ENCODE data around the gene APOD.

APOD gene

GRCh38 chr3:195579281-195579680 is 4.5 kb downstream of the APOD start:
- no peak overlapping the region for H3K27ac ChIP-seq
- TF ChIP-seq ZFX (IDR thresholded peaks at IDR 0.05; ENCODE audit: borderline replicate concordance) (no peak), CTCF (IDR thresholded peaks at IDR 0.05) (no peak)

- no peak overlapping the region for H3K27ac ChIP-seq
These were observed 5.2 kb downstream of the APOD start for GRCh38 chr3:195578565-195578964.

GRCh38 chr3:195577645-195578177 is 6.0 kb downstream of the APOD start:
- H3K27ac ChIP-seq, result no peak overlapping the region
- TF ChIP-seq CTCF (IDR thresholded peaks at IDR 0.05), result no peak
- TF ChIP-seq ZFX (IDR thresholded peaks at IDR 0.05; ENCODE audit: borderline replicate concordance), result no peak

More at GRCh38 chr3:195578565-195578964, 5.2 kb downstream of the APOD start:
- no peak for TF ChIP-seq CTCF (IDR thresholded peaks at IDR 0.05)
- TF ChIP-seq ZFX (IDR thresholded peaks at IDR 0.05; ENCODE audit: borderline replicate concordance), result no peak

- TF ChIP-seq ZFX (IDR thresholded peaks at IDR 0.05; ENCODE audit: borderline replicate concordance) (no peak), CTCF (IDR thresholded peaks at IDR 0.05) (no peak)
- no peak overlapping the region for H3K27ac ChIP-seq
These were observed 9.0 kb downstream of the APOD start for GRCh38 chr3:195574497-195575304.

- TF ChIP-seq CTCF (IDR thresholded peaks at IDR 0.05) (no peak), ZFX (IDR thresholded peaks at IDR 0.05; ENCODE audit: borderline replicate concordance) (no peak)
- H3K27ac ChIP-seq, result no peak overlapping the region
These were observed 9.9 kb downstream of the APOD start for GRCh38 chr3:195573611-195574496.

- no peak overlapping the region for H3K27ac ChIP-seq
- TF ChIP-seq CTCF (IDR thresholded peaks at IDR 0.05), result no peak
- no peak for TF ChIP-seq ZFX (IDR thresholded peaks at IDR 0.05; ENCODE audit: borderline replicate concordance)
These were observed 12.4 kb downstream of the APOD start for GRCh38 chr3:195571361-195571760.

All from 22Rv1 (cell line).